Neutrophil (primary cell): Measurements from ENCODE around the gene HTD2.

Source experiments
- H3K27ac ChIP-seq: fragments of 200-600 bp; sonication (generic); 2 replicates; pipeline ENCODE4 v1.5.1; 2016; ENCODE audit warnings: mild to moderate bottlenecking, moderate library complexity
- H3K27me3 ChIP-seq: fragments of 200-600 bp; sonication (generic); 2 replicates; pipeline ENCODE4 v1.6.0; 2016; ENCODE audit warnings: mild to moderate bottlenecking
- H3K36me3 ChIP-seq: fragments of 200-600 bp; sonication (generic); 2 replicates; pipeline ENCODE4 v1.5.1; 2017
- H3K4me1 ChIP-seq, 2 experiments: fragments of 200-600 bp in 1 of 2; sonication (generic) in 1 of 2; 1 replicate in 1 of 2; 2 replicates in 1 of 2; pipeline versions ENCODE4 v1.5.1 to v1.6.1; 2013 to 2016; ENCODE audit warnings: low read depth in 1 of 2, low read length in 1 of 2, mild to moderate bottlenecking in 1 of 2, moderate library complexity in 1 of 2; ENCODE audit not compliant: control insufficient read depth in 1 of 2, insufficient read depth in 1 of 2
- H3K4me3 ChIP-seq, 2 experiments: fragments of 200-600 bp in 1 of 2; sonication (generic) in 1 of 2; 1 replicate in 1 of 2; 2 replicates in 1 of 2; pipeline ENCODE4 v1.5.1; 2013 to 2016; ENCODE audit warnings: low read depth in 1 of 2, low read length in 1 of 2, mild to moderate bottlenecking in 1 of 2, moderate library complexity in 1 of 2
- H3K9me3 ChIP-seq: fragments of 200-600 bp; sonication (generic); 2 replicates; pipeline ENCODE4 v1.5.1; 2016
- CTCF ChIP-seq: fragments of 200-600 bp; sonication (generic); IDR thresholded peaks from 2 replicates; pipeline ENCODE4 v1.5.1; 2016; ENCODE audit warnings: antibody characterized with exemption

HTD2 gene

GRCh38 chr3:58351920-58352319 lies 45.6 kb downstream of the HTD2 start:
- H3K27me3 ChIP-seq, result no peaks in the 10 kb centered on the region
- no peak for TF ChIP-seq CTCF
- no peaks in the 10 kb centered on the region for H3K9me3 ChIP-seq
- peak overlapping the region; percentile 94 for H3K27ac ChIP-seq
- H3K36me3 ChIP-seq, result no peaks in the 10 kb centered on the region
- H3K4me3 ChIP-seq, result peak overlapping the region in 1 of 2 experiments; percentile 49
- peaks cover 87 to 88% of the 10 kb centered on the region in 2 experiments for H3K4me1 ChIP-seq

- Histone ChIP-seq H3K4me1 (peaks cover 88 to 94% of the 10 kb centered on the region in 2 experiments), H3K4me3 (peak overlapping the region in 1 of 2 experiments; percentile 67), H3K27ac (peak overlapping the region; percentile 94), H3K36me3 (no peaks in the 10 kb centered on the region), H3K9me3 (no peaks in the 10 kb centered on the region), H3K27me3 (no peaks in the 10 kb centered on the region)
- TF ChIP-seq CTCF, result no peak
Observed at GRCh38 chr3:58352626-58353025, 46.3 kb downstream of the HTD2 start.

GRCh38 chr3:58353722-58354553 lies 47.6 kb downstream of the HTD2 start:
- H3K36me3 ChIP-seq, result no peaks in the 10 kb centered on the region
- no peaks in the 10 kb centered on the region for H3K9me3 ChIP-seq
- peaks cover 78 to 83% of the 10 kb centered on the region in 2 experiments for H3K4me1 ChIP-seq
- H3K4me3 ChIP-seq, result peak overlapping the region; percentile 67
- no peaks in the 10 kb centered on the region for H3K27me3 ChIP-seq
- no peak for TF ChIP-seq CTCF
- H3K27ac ChIP-seq, result peak overlapping the region; percentile 94

GRCh38 chr3:58355179-58355578 lies 48.9 kb downstream of the HTD2 start:
- Histone ChIP-seq H3K4me1 (peaks cover 66 to 71% of the 10 kb centered on the region in 2 experiments), H3K27me3 (no peaks in the 10 kb centered on the region), H3K9me3 (no peaks in the 10 kb centered on the region), H3K27ac (peak overlapping the region; percentile 94), H3K4me3 (peak overlapping the region; percentile 67), H3K36me3 (no peaks in the 10 kb centered on the region)
- no peak for TF ChIP-seq CTCF

GRCh38 chr3:58356054-58356453 lies 49.7 kb downstream of the HTD2 start:
- TF ChIP-seq CTCF, result no peak
- no peaks in the 10 kb centered on the region for H3K9me3 ChIP-seq
- no peaks in the 10 kb centered on the region for H3K36me3 ChIP-seq
- H3K4me3 ChIP-seq, result peak overlapping the region; percentile 16 to 67
- peaks cover 57 to 62% of the 10 kb centered on the region in 2 experiments for H3K4me1 ChIP-seq
- no peaks in the 10 kb centered on the region for H3K27me3 ChIP-seq
- H3K27ac ChIP-seq, result peak overlapping the region; percentile 94
